ENCODE data around the gene NEURL3. TPM values are rescaled to one million over a fixed set of nuclear protein-coding genes. Genes with fewer than 3 reads are reported as not detected.
A peak's percentile ranks its signal among the peaks of the same experiment; 100 is the strongest.

The NEURL3 gene
- total and polyA plus RNA-seq, 3 experiments from 2014 or later, result 0.22 TPM; not detected in 2

DNA sequence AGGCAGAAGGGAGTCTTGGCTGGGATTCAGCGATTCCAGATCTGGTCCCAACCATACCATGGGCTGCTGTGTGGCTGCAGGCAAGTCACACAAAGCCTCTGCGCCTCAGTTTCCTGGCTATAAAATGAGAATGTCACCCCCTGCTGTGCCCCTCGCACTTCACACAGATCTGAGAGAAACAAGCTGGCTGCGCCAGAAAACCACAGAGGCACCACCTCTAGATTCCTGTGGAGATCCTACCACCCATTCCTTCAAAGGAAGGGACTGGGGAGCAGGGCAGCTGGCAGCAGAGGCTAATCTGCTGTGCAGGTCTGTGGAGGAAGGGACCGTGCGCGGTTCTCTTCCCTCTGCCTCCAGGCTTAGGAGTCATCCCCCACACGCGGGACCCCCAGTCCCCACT lies 19.8 kb downstream of the NEURL3 start:
- H3K27ac Mint-ChIP-seq, result peak overlapping the region; percentile 84 to 99 (median 97)
- Histone ChIP-seq H3K9me3 (ENCODE audit: low read length) (no peaks in the 10 kb centered on the region), H3K27me3 (ENCODE audit: insufficient read depth, low read length, poor library complexity, severe bottlenecking) (no peaks in the 10 kb centered on the region), H3K4me3 (ENCODE audit: low read length) (peak overlapping the region; percentile 63), H3K4me1 (ENCODE audit: insufficient read depth, low read length) (peaks cover 18% of the 10 kb centered on the region), H3K27ac (ENCODE audit: low read depth, low read length) (peak overlapping the region; percentile 68), H3K36me3 (ENCODE audit: insufficient read depth, low read length) (no peaks in the 10 kb centered on the region)
- no peaks in the 10 kb centered on the region for H3K9me3 Mint-ChIP-seq
- CTCF ChIA-PET, result no interaction called here
- peaks cover 0 to 2% (median 0%) of the 10 kb centered on the region in 3 donors for H3K36me3 Mint-ChIP-seq
- DNase-seq, result no peak
- H3K27me3 Mint-ChIP-seq, result peaks cover 4 to 5% of the 10 kb centered on the region in 2 donors
- H3K4me1 Mint-ChIP-seq, result peaks cover 21 to 29% (median 28%) of the 10 kb centered on the region in 3 donors
- POLR2A ChIA-PET, result no interaction called here
- peak overlapping the region in 6 of 7 donors; percentile 90 to 97 (median 91) for H3K4me3 Mint-ChIP-seq

DNA sequence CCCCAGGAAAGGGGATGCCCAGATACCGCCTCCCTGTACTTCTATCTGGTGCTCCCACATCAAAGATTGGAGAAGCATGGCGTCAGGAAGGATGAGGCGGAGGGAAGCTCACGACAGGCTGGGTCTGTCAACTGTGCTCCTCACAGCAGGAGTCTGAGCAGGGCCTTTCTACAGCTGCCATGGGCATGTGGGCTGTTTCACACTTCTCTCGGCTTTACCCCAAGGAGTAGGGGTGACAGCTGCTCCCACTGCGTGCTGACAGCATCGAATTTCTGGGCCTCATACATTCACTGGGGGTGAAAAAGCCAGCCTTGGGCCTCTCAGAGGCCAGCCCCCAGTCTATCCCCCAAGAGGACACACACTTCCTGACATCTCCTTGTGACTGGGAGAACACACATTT lies 21.1 kb downstream of the NEURL3 start:
- no peak for DNase-seq
- Mint-ChIP-seq H3K4me3 (no peak overlapping the region), H3K36me3 (peaks cover 0 to 2% (median 0%) of the 10 kb centered on the region in 3 donors), H3K27me3 (peaks cover 4 to 6% of the 10 kb centered on the region in 2 donors), H3K4me1 (peaks cover 21 to 29% (median 28%) of the 10 kb centered on the region in 3 donors), H3K27ac (peak overlapping the region in 3 of 8 donors; percentile 35 to 89 (median 84)), H3K9me3 (no peaks in the 10 kb centered on the region)
- Histone ChIP-seq H3K27me3 (ENCODE audit: insufficient read depth, low read length, poor library complexity, severe bottlenecking) (no peaks in the 10 kb centered on the region), H3K36me3 (ENCODE audit: insufficient read depth, low read length) (no peaks in the 10 kb centered on the region), H3K9me3 (ENCODE audit: low read length) (no peaks in the 10 kb centered on the region), H3K4me1 (ENCODE audit: insufficient read depth, low read length) (peaks cover 18% of the 10 kb centered on the region), H3K4me3 (ENCODE audit: low read length) (no peak overlapping the region), H3K27ac (ENCODE audit: low read depth, low read length) (no peak overlapping the region)
- POLR2A ChIA-PET, result no interaction called here
- CTCF ChIA-PET, result no interaction called here

DNA sequence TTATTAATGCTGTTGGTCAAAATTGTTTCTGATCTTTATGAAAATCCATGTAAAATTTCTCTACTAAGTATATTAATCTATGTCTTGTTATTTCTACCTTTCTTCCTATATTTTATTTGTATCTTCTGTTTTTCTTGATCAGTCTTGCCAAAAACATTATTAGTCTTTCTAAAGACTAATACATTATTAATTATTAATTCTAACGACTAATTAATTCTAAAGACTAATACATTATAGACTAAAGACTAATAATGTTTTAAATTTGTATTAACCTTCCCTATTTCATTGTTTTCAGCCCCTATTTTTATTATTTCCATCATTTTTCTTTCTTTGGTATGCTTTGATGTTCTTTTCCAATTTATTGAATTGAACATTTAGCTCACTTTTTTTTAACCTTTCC lies 27.7 kb downstream of the NEURL3 start:
- ChIA-PET POLR2A (no interaction called here), CTCF (no interaction called here)
- no peaks in the 10 kb centered on the region for H3K9me3 Mint-ChIP-seq
- DNase-seq, result no peak
- no peaks in the 10 kb centered on the region for H3K36me3 Mint-ChIP-seq
- no peak overlapping the region for H3K4me3 ChIP-seq (ENCODE audit: low read length)
- H3K27ac Mint-ChIP-seq, result no peak overlapping the region
- H3K9me3 ChIP-seq (ENCODE audit: low read length), result no peaks in the 10 kb centered on the region
- H3K36me3 ChIP-seq (ENCODE audit: insufficient read depth, low read length), result no peaks in the 10 kb centered on the region
- H3K27me3 ChIP-seq (ENCODE audit: insufficient read depth, low read length, poor library complexity, severe bottlenecking), result no peaks in the 10 kb centered on the region
- H3K4me3 Mint-ChIP-seq, result no peak overlapping the region
- H3K27me3 Mint-ChIP-seq, result peaks cover 6 to 8% of the 10 kb centered on the region in 2 donors
- no peaks in the 10 kb centered on the region for H3K4me1 Mint-ChIP-seq
- no peaks in the 10 kb centered on the region for H3K4me1 ChIP-seq (ENCODE audit: insufficient read depth, low read length)
- no peak overlapping the region for H3K27ac ChIP-seq (ENCODE audit: low read depth, low read length)

DNA sequence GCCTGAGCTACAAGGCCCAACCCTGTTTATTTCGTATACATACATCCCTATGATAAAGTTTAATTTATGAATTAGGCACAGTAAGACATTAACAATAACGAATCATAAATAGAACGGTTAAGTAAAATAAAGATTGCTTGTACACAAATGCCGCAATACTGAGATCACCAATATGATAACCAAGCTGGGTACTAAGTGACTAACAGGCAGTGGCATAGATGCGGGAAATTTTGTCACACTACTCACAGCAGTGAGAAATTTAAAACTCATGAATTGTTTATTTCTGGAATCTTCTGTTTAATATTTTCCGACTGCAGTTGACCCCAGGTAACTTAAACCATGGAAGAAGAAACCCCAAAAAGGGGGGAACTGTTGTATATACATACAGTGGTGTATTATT lies 33.4 kb downstream of the NEURL3 start:
- Mint-ChIP-seq H3K9me3 (no peaks in the 10 kb centered on the region), H3K36me3 (no peaks in the 10 kb centered on the region), H3K27me3 (peaks cover 4 to 15% of the 10 kb centered on the region in 2 donors), H3K27ac (no peak overlapping the region), H3K4me1 (peaks cover 0 to 3% (median 2%) of the 10 kb centered on the region in 3 donors), H3K4me3 (no peak overlapping the region)
- ChIA-PET POLR2A (no interaction called here), CTCF (no interaction called here)
- DNase-seq, result no peak
- Histone ChIP-seq H3K4me1 (ENCODE audit: insufficient read depth, low read length) (no peaks in the 10 kb centered on the region), H3K36me3 (ENCODE audit: insufficient read depth, low read length) (no peaks in the 10 kb centered on the region), H3K9me3 (ENCODE audit: low read length) (no peaks in the 10 kb centered on the region), H3K27ac (ENCODE audit: low read depth, low read length) (no peak overlapping the region), H3K27me3 (ENCODE audit: insufficient read depth, low read length, poor library complexity, severe bottlenecking) (peaks cover 5% of the 10 kb centered on the region), H3K4me3 (ENCODE audit: low read length) (no peak overlapping the region)

DNA sequence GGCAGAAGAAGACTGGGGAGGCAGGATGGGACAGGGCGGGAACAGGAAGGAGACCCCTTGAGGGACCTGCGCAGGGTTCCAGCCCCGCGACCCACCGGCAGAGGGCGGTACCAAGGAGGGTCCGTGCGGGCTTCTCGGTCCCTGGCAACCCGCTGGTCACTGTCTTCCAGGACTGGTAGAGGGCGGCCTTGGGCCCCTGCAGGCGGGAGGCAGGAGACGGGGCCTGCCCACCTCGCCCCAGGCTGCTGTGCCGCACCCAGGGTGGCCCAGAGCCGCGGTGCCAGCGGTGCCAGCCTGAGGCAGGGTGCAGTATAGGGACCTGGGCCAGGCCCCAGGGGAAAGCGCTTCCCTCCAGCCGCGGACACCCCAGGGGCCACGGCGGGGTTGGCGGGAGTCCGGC lies 34.5 kb downstream of the NEURL3 start:
- Mint-ChIP-seq H3K4me1 (peaks cover 0 to 3% (median 2%) of the 10 kb centered on the region in 3 donors), H3K9me3 (no peaks in the 10 kb centered on the region), H3K36me3 (no peaks in the 10 kb centered on the region), H3K27me3 (peaks cover 4 to 15% of the 10 kb centered on the region in 2 donors), H3K27ac (peak overlapping the region in 1 of 8 donors; percentile 81), H3K4me3 (peak overlapping the region in 2 of 7 donors; percentile 10 to 74)
- DNase-seq, result peak; percentile 18 to 53 (median 29)
- Histone ChIP-seq H3K36me3 (ENCODE audit: insufficient read depth, low read length) (no peaks in the 10 kb centered on the region), H3K4me3 (ENCODE audit: low read length) (no peak overlapping the region), H3K4me1 (ENCODE audit: insufficient read depth, low read length) (no peaks in the 10 kb centered on the region), H3K27ac (ENCODE audit: low read depth, low read length) (no peak overlapping the region), H3K27me3 (ENCODE audit: insufficient read depth, low read length, poor library complexity, severe bottlenecking) (peaks cover 5% of the 10 kb centered on the region), H3K9me3 (ENCODE audit: low read length) (no peaks in the 10 kb centered on the region)
- ChIA-PET POLR2A (no interaction called here), CTCF (no interaction called here)

DNA sequence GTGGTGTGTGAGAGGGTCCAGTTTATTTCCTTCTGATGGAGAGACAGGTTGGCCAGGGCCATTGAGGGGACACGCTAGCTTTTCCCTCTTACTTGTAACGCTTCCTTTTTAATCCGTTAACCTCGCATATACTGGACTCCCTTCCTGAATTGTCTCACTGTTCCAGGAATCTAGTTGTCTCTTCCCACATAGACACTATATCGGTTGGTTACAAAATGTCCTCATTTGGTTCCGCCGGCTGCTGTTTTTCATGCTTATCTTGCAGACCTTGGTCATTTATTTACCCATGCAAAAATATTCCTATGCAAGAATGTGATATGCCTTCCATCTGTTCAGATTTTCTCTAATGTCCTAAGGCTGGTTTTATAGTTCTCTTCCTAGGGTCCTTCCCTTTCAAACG lies 35.0 kb downstream of the NEURL3 start:
- ChIA-PET POLR2A (no interaction called here), CTCF (interaction anchor here (0.6 to 1.9 kb wide), 2 partner anchors 84 to 150 kb away, joined by 3 to 5 read pairs; no protein-coding TSS in a partner anchor)
- DNase-seq, result no peak
- Histone ChIP-seq H3K27ac (ENCODE audit: low read depth, low read length) (no peak overlapping the region), H3K4me3 (ENCODE audit: low read length) (no peak overlapping the region), H3K9me3 (ENCODE audit: low read length) (no peaks in the 10 kb centered on the region), H3K27me3 (ENCODE audit: insufficient read depth, low read length, poor library complexity, severe bottlenecking) (peaks cover 5% of the 10 kb centered on the region), H3K4me1 (ENCODE audit: insufficient read depth, low read length) (no peaks in the 10 kb centered on the region), H3K36me3 (ENCODE audit: insufficient read depth, low read length) (no peaks in the 10 kb centered on the region)
- Mint-ChIP-seq H3K4me1 (peaks cover 0 to 3% (median 2%) of the 10 kb centered on the region in 3 donors), H3K36me3 (no peaks in the 10 kb centered on the region), H3K27me3 (peaks cover 4 to 15% of the 10 kb centered on the region in 2 donors), H3K4me3 (no peak overlapping the region), H3K27ac (no peak overlapping the region), H3K9me3 (no peaks in the 10 kb centered on the region)

DNA sequence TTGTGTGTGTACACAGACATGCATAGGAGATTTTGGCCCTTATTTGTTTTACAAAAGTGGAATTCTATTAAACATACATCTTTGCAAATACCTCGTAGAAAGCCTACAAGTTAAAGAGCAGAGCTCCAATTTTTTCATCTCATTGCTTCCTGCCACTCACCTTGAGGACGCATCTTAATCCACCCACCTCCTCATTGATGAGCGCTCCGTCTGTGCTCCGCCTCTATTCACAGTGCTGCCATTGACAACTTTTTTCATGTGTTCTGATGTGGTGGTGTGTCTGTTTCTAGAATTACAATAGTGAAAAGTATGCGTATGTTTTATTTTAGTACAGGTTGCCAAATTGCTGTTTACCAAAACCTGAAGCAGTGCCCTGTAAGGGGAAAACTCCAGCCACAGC lies 36.3 kb downstream of the NEURL3 start:
- Histone ChIP-seq H3K36me3 (ENCODE audit: insufficient read depth, low read length) (no peaks in the 10 kb centered on the region), H3K9me3 (ENCODE audit: low read length) (no peaks in the 10 kb centered on the region), H3K4me1 (ENCODE audit: insufficient read depth, low read length) (no peaks in the 10 kb centered on the region), H3K27ac (ENCODE audit: low read depth, low read length) (no peak overlapping the region), H3K4me3 (ENCODE audit: low read length) (no peak overlapping the region), H3K27me3 (ENCODE audit: insufficient read depth, low read length, poor library complexity, severe bottlenecking) (peaks cover 5% of the 10 kb centered on the region)
- no peak overlapping the region for H3K4me3 Mint-ChIP-seq
- ChIA-PET CTCF (interaction anchor here (1.9 kb wide), 1 partner anchor 85 kb away, joined by 5 read pairs; no protein-coding TSS in a partner anchor), POLR2A (no interaction called here)
- no peaks in the 10 kb centered on the region for H3K36me3 Mint-ChIP-seq
- peak overlapping the region in 1 of 8 donors; percentile 3 for H3K27ac Mint-ChIP-seq
- no peaks in the 10 kb centered on the region for H3K9me3 Mint-ChIP-seq
- peaks cover 4 to 15% of the 10 kb centered on the region in 2 donors for H3K27me3 Mint-ChIP-seq
- DNase-seq, result no peak
- peaks cover 0 to 3% (median 2%) of the 10 kb centered on the region in 3 donors for H3K4me1 Mint-ChIP-seq

DNA sequence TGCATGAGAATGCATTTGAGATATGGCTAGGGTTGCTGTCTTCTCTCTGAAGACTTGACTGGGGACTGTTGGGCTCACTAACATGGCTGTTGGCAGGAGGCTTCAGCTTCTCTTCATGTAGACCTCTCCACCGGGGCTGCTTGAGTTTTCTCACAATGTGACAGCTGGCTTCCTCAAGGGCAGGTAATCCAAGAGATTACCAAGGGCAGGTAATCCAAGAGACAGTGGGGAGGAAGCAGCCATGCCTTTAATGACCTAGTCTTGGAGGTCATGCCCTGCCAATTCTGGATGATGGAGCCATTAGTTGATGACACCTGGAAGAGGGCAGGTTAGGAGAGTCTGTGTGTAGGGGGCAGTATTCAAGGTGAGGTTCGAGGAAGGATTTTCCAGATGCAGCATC lies 40.5 kb downstream of the NEURL3 start:
- Histone ChIP-seq H3K27me3 (ENCODE audit: insufficient read depth, low read length, poor library complexity, severe bottlenecking) (no peaks in the 10 kb centered on the region), H3K4me3 (ENCODE audit: low read length) (no peak overlapping the region), H3K4me1 (ENCODE audit: insufficient read depth, low read length) (no peaks in the 10 kb centered on the region), H3K27ac (ENCODE audit: low read depth, low read length) (no peak overlapping the region), H3K36me3 (ENCODE audit: insufficient read depth, low read length) (no peaks in the 10 kb centered on the region), H3K9me3 (ENCODE audit: low read length) (no peaks in the 10 kb centered on the region)
- DNase-seq, result no peak
- H3K27ac Mint-ChIP-seq, result peak overlapping the region in 1 of 8 donors; percentile 11
- H3K9me3 Mint-ChIP-seq, result peaks cover 0 to 4% (median 1%) of the 10 kb centered on the region in 5 donors
- no peak overlapping the region for H3K4me3 Mint-ChIP-seq
- no peaks in the 10 kb centered on the region for H3K4me1 Mint-ChIP-seq
- POLR2A ChIA-PET, result no interaction called here
- no peaks in the 10 kb centered on the region for H3K27me3 Mint-ChIP-seq
- CTCF ChIA-PET, result no interaction called here
- H3K36me3 Mint-ChIP-seq, result peaks cover 0 to 2% (median 0%) of the 10 kb centered on the region in 3 donors
